Smooth muscle cell (in vitro differentiated cells): ENCODE results near the gene MSANTD2. TPM values are rescaled to one million over a fixed set of nuclear protein-coding genes. Genes with fewer than 3 reads are reported as not detected.

Source experiments
- DNase-seq: peaks from one replicate; lab custom pipeline; 2025; ENCODE audit not compliant: unreplicated experiment; lab: John Stamatoyannopoulos, UW
- H2AFZ ChIP-seq: fragments of 200-600 bp; sonication (generic); 2 replicates; pipeline ENCODE4 v1.6.0; 2016; ENCODE audit warnings: antibody characterized with exemption, low read depth, mild to moderate bottlenecking
- H3F3A ChIP-seq: fragments of 200-600 bp; sonication (generic); 2 replicates; pipeline ENCODE4 v1.6.0; 2017; ENCODE audit warnings: antibody characterized with exemption, low read depth
- H3K27ac ChIP-seq: fragments of 200-600 bp; sonication (generic); 2 replicates; pipeline ENCODE4 v1.5.1; 2016; ENCODE audit warnings: low read depth, mild to moderate bottlenecking
- H3K27me3 ChIP-seq: fragments of 200-600 bp; sonication (generic); 2 replicates; pipeline ENCODE4 v1.6.1; 2016; ENCODE audit warnings: low read depth, mild to moderate bottlenecking
- H3K36me3 ChIP-seq: fragments of 200-600 bp; sonication (generic); 2 replicates; pipeline ENCODE4 v1.5.1; 2016; ENCODE audit warnings: low read depth
- H3K4me1 ChIP-seq: fragments of 200-600 bp; sonication (generic); 2 replicates; pipeline ENCODE4 v1.5.1; 2016; ENCODE audit warnings: low read depth
- H3K4me2 ChIP-seq: fragments of 200-600 bp; sonication (generic); 2 replicates; pipeline ENCODE4 v1.6.0; 2016; ENCODE audit warnings: mild to moderate bottlenecking
- H3K4me3 ChIP-seq: fragments of 200-600 bp; sonication (generic); 2 replicates; pipeline ENCODE4 v1.5.1; 2016; ENCODE audit warnings: mild to moderate bottlenecking
- H3K79me2 ChIP-seq: fragments of 200-600 bp; sonication (generic); 2 replicates; pipeline ENCODE4 v1.6.0; 2016; ENCODE audit warnings: low read depth, mild to moderate bottlenecking
- H3K9ac ChIP-seq: fragments of 200-600 bp; sonication (generic); 2 replicates; pipeline ENCODE4 v1.6.0; 2016; ENCODE audit warnings: low read depth
- H3K9me3 ChIP-seq: fragments of 200-600 bp; sonication (generic); replicated peaks from 2 replicates; pipeline ENCODE4 v1.5.1; 2016; ENCODE audit warnings: low read depth
- H4K20me1 ChIP-seq: fragments of 200-600 bp; sonication (generic); 2 replicates; pipeline ENCODE4 v1.6.0; 2016; ENCODE audit warnings: low read depth
- CTCF ChIP-seq: fragments of 200-600 bp; sonication (generic); IDR thresholded peaks from 2 replicates; pipeline ENCODE4 v1.5.1; 2017; ENCODE audit warnings: borderline replicate concordance, mild to moderate bottlenecking, antibody characterized with exemption; ENCODE audit not compliant: insufficient read depth, poor library complexity, severe bottlenecking
- WGBS: methylation state at CpG from one replicate; pipeline ENCODE4 v1.1.7; 2016; ENCODE audit warnings: low lambda C conversion rate; 5-methylcytosine and 5-hydroxymethylcytosine counted together
- polyA plus RNA-seq: library from polyadenylated mRNA; unstranded; fragments of >200 nt; fragmentation: Nextera tagmentation; extraction: Ambion mirVana; gene quantifications from 2 replicates; pipeline ENCODE4 v1.2.1, GENCODE V29; 2016
- total RNA-seq: library from RNA; depleted of rRNA; stranded (reverse); fragments of >200 nt; gene quantifications from 2 replicates; pipeline ENCODE4 v1.2.3, GENCODE V29; 2014

The MSANTD2 gene
- total and polyA plus RNA-seq, 2 experiments from 2014 or later = 13.6 to 18.8 TPM

- WGBS = 64% methylated on average over 4 of the region's 4 CpGs
These were observed 72.7 kb downstream of the MSANTD2 start for GRCh38 chr11:124727474-124727873.

GRCh38 chr11:124725719-124726105, 74.5 kb downstream of the MSANTD2 start:
- TF ChIP-seq CTCF = no peak
- Histone ChIP-seq H3K9ac (no peak overlapping the region), H3K4me2 (no peak overlapping the region), H2AFZ (no peak overlapping the region), H3K9me3 (no peaks in the 10 kb centered on the region), H3K27ac (no peak overlapping the region), H3K36me3 (no peaks in the 10 kb centered on the region), H3K4me1 (peaks cover 8% of the 10 kb centered on the region), H4K20me1 (no peaks in the 10 kb centered on the region), H3K4me3 (no peak overlapping the region), H3K79me2 (no peaks in the 10 kb centered on the region), H3F3A (no peaks in the 10 kb centered on the region), H3K27me3 (peaks cover 42% of the 10 kb centered on the region)
- WGBS = 25% methylated on average over 6 of the region's 6 CpGs
- DNase-seq = no peak

More at GRCh38 chr11:124727474-124727873, 72.7 kb downstream of the MSANTD2 start:
- H3K4me3 ChIP-seq = no peak overlapping the region
- H3K79me2 ChIP-seq = no peaks in the 10 kb centered on the region
- H3K36me3 ChIP-seq = no peaks in the 10 kb centered on the region
- DNase-seq = no peak
- no peaks in the 10 kb centered on the region for H3K9me3 ChIP-seq
- H3K4me1 ChIP-seq = peaks cover 8% of the 10 kb centered on the region
- H2AFZ ChIP-seq = no peak overlapping the region
- H3K27ac ChIP-seq = no peak overlapping the region
- no peaks in the 10 kb centered on the region for H4K20me1 ChIP-seq
- no peak overlapping the region for H3K9ac ChIP-seq
- peaks cover 24% of the 10 kb centered on the region for H3K27me3 ChIP-seq
- no peaks in the 10 kb centered on the region for H3F3A ChIP-seq
- no peak for TF ChIP-seq CTCF
- H3K4me2 ChIP-seq = no peak overlapping the region

- no peak for TF ChIP-seq CTCF
- Histone ChIP-seq H3K79me2 (no peaks in the 10 kb centered on the region), H3F3A (no peaks in the 10 kb centered on the region), H3K4me2 (no peak overlapping the region), H3K36me3 (no peaks in the 10 kb centered on the region), H4K20me1 (no peaks in the 10 kb centered on the region), H3K27me3 (peaks cover 47% of the 10 kb centered on the region), H3K9me3 (no peaks in the 10 kb centered on the region), H3K4me3 (no peak overlapping the region), H3K27ac (no peak overlapping the region), H3K9ac (no peak overlapping the region), H3K4me1 (peaks cover 8% of the 10 kb centered on the region), H2AFZ (no peak overlapping the region)
- no peak for DNase-seq
- WGBS = 56% methylated on average over 13 of the region's 14 CpGs
These were observed 75.1 kb downstream of the MSANTD2 start for GRCh38 chr11:124724979-124725718.

- DNase-seq = no peak
These were observed 78.0 kb downstream of the MSANTD2 start for GRCh38 chr11:124722176-124722575.

More at GRCh38 chr11:124722176-124722575, 78.0 kb downstream of the MSANTD2 start:
- Histone ChIP-seq H3K36me3 (no peaks in the 10 kb centered on the region), H2AFZ (no peak overlapping the region), H3K79me2 (no peaks in the 10 kb centered on the region), H3K9ac (no peak overlapping the region), H3K27ac (no peak overlapping the region), H3K4me2 (no peak overlapping the region), H3K27me3 (peaks cover 73% of the 10 kb centered on the region), H3K9me3 (no peaks in the 10 kb centered on the region), H3K4me1 (peaks cover 23% of the 10 kb centered on the region), H3K4me3 (no peak overlapping the region), H4K20me1 (no peaks in the 10 kb centered on the region), H3F3A (no peaks in the 10 kb centered on the region)
- no peak for TF ChIP-seq CTCF
- WGBS = 70% methylated on average over 6 of the region's 6 CpGs
